Liver (tissue), 9 donors: ENCODE results near the gene UGGT2. TPM values are rescaled to one million over a fixed set of nuclear protein-coding genes. Genes with fewer than 3 reads are reported as not detected.

ENCODE experiments used
- DNase-seq: peaks from one replicate; pipeline ENCODE4 v3.0.0-alpha.2; 2017; ENCODE audit warnings: low spot score
- H3K27ac ChIP-seq, 2 donors: one replicate each; pipeline ENCODE4 v1.7.0; 2013; ENCODE audit warnings: inconsistent platforms in 2 of 2, low read length in 2 of 2, control low read depth in 1 of 2, low read depth in 1 of 2, mild to moderate bottlenecking in 1 of 2
- H3K27me3 ChIP-seq, 4 donors: one replicate each; pipeline versions ENCODE4 v1.6.1 to v1.7.0; 2013; ENCODE audit warnings: low read length in 3 of 4, inconsistent platforms in 1 of 4, mild to moderate bottlenecking in 1 of 4, moderate library complexity in 1 of 4; ENCODE audit not compliant: control insufficient read depth in 4 of 4, insufficient read depth in 4 of 4
- H3K36me3 ChIP-seq, 4 donors: one replicate each; pipeline versions ENCODE4 v1.6.1 to v1.7.0; 2013; ENCODE audit warnings: low read length in 3 of 4, mild to moderate bottlenecking in 3 of 4, low read depth in 1 of 4, moderate library complexity in 1 of 4; ENCODE audit not compliant: control insufficient read depth in 4 of 4, insufficient read depth in 3 of 4
- H3K4me1 ChIP-seq, 4 donors: one replicate each; pipeline versions ENCODE4 v1.6.1 to v1.7.0; 2013; ENCODE audit warnings: low read length in 3 of 4, mild to moderate bottlenecking in 3 of 4, moderate library complexity in 1 of 4; ENCODE audit not compliant: control insufficient read depth in 4 of 4, insufficient read depth in 4 of 4
- H3K4me3 ChIP-seq, 3 donors: one replicate each; pipeline versions ENCODE4 v1.6.1 to v1.7.0; 2013; ENCODE audit warnings: low read length in 3 of 3, control low read depth in 1 of 3, low read depth in 1 of 3, mild to moderate bottlenecking in 1 of 3
- H3K9ac ChIP-seq, 2 donors: one replicate each; pipeline ENCODE4 v1.7.0; 2013; ENCODE audit warnings: low read length in 2 of 2, mild to moderate bottlenecking in 2 of 2, moderate library complexity in 2 of 2, control low read depth in 1 of 2, low read depth in 1 of 2
- H3K9me3 ChIP-seq, 4 donors: one replicate each; pipeline versions ENCODE4 v1.6.1 to v1.7.0; 2013; ENCODE audit warnings: low read length in 3 of 4; ENCODE audit not compliant: control insufficient read depth in 4 of 4
- ATF3 ChIP-seq: IDR thresholded peaks from 2 replicates; pipeline ENCODE4 v1.6.1; 2016; ENCODE audit warnings: antibody characterized with exemption
- CTCF ChIP-seq: fragments of 150-350 bp; IDR thresholded peaks from 2 replicates; pipeline ENCODE4 v1.5.1; 2017; ENCODE audit warnings: improper control_type of control experiment, low read depth, low read length; ENCODE audit not compliant: missing input control
- EGR1 ChIP-seq, 2 donors: IDR thresholded peaks; 2 replicates each; pipeline ENCODE4 v1.6.1; 2016 to 2018; ENCODE audit warnings: antibody characterized with exemption in 2 of 2, low read depth in 2 of 2
- FOXA1 ChIP-seq: IDR thresholded peaks from 2 replicates; pipeline ENCODE4 v1.6.1; 2016; ENCODE audit warnings: antibody characterized with exemption
- FOXA2 ChIP-seq: IDR thresholded peaks from 2 replicates; pipeline ENCODE4 v1.6.1; 2016; ENCODE audit warnings: antibody characterized with exemption
- HNF4A ChIP-seq, 2 donors: conservative IDR thresholded peaks; 2 replicates each; pipeline ENCODE4 v1.6.1; 2016; ENCODE audit warnings: antibody characterized with exemption in 2 of 2, mild to moderate bottlenecking in 2 of 2
- HNF4G ChIP-seq: IDR thresholded peaks from 2 replicates; pipeline ENCODE4 v1.6.1; 2016; ENCODE audit warnings: antibody characterized with exemption
- JUND ChIP-seq, 2 donors: IDR thresholded peaks; 2 replicates each; pipeline ENCODE4 v1.6.1; 2016; ENCODE audit warnings: antibody characterized with exemption in 2 of 2
- MAX ChIP-seq: IDR thresholded peaks from 2 replicates; pipeline ENCODE4 v1.6.1; 2016; ENCODE audit warnings: antibody characterized with exemption
- NR2F2 ChIP-seq: IDR thresholded peaks from 2 replicates; pipeline ENCODE4 v1.6.1; 2016; ENCODE audit warnings: antibody characterized with exemption
- RAD21 ChIP-seq, 2 donors: IDR thresholded peaks; 2 replicates each; pipeline ENCODE4 v1.6.1; 2016; ENCODE audit warnings: antibody characterized with exemption in 2 of 2, mild to moderate bottlenecking in 2 of 2
- REST ChIP-seq: IDR thresholded peaks from 2 replicates; pipeline ENCODE4 v1.6.1; 2016; ENCODE audit warnings: antibody characterized with exemption, mild to moderate bottlenecking
- RXRA ChIP-seq, 2 donors: IDR thresholded peaks; 2 replicates each; pipeline ENCODE4 v1.6.1; 2017 to 2018; ENCODE audit warnings: antibody characterized with exemption in 2 of 2, mild to moderate bottlenecking in 1 of 2
- SP1 ChIP-seq: IDR thresholded peaks from 2 replicates; pipeline ENCODE4 v1.6.1; 2018; ENCODE audit warnings: antibody characterized with exemption, mild to moderate bottlenecking
- TAF1 ChIP-seq: conservative IDR thresholded peaks from 2 replicates; pipeline ENCODE4 v1.6.1; 2016; ENCODE audit warnings: antibody characterized with exemption, mild to moderate bottlenecking
- YY1 ChIP-seq: IDR thresholded peaks from 2 replicates; pipeline ENCODE4 v1.6.1; 2016; ENCODE audit warnings: antibody characterized with exemption, mild to moderate bottlenecking
- ZBTB33 ChIP-seq: IDR thresholded peaks from 2 replicates; pipeline ENCODE4 v1.6.1; 2016; ENCODE audit warnings: antibody characterized with exemption
- WGBS: extraction: QIAGEN DNeasy Blood & Tissue Kit; methylation state at CpG from one replicate; pipeline ENCODE4 v1.1.7; 2013; 5-methylcytosine and 5-hydroxymethylcytosine counted together
- polyA plus RNA-seq, 2 donors: library from polyadenylated mRNA; stranded (reverse) in 1 of 2; unstranded in 1 of 2; fragments of 200-250 nt in 1 of 2; fragments of >200 nt in 1 of 2; fragmentation: Nextera tagmentation in 1 of 2; extraction: Ambion mirVana in 1 of 2; gene quantifications; one replicate each; pipeline versions ENCODE4 v1.2.1 to v1.2.3, GENCODE V29; 2013 to 2015
- total RNA-seq, 2 donors: library from RNA; depleted of rRNA; stranded (reverse); fragments of >200 nt; gene quantifications; one replicate each; pipeline ENCODE4 v1.2.3, GENCODE V29; 2014
- donor health status: healthy.
- donor health status: healthy.
- donor health status: healthy.
- donor health status: healthy.
- donor health status: healthy.

UGGT2 gene
- total and polyA plus RNA-seq, 4 donors: 5.6 to 23.0 (median 13.2) TPM

- TF ChIP-seq REST (no peak), RXRA (IDR thresholded peaks at IDR 0.05) (no peak)
These were observed 98.9 kb downstream of the UGGT2 start (continued) for GRCh38 chr13:95954266-95954665.

- Histone ChIP-seq H3K9me3 (no peaks in the 10 kb centered on the region), H3K36me3 (no peaks in the 10 kb centered on the region), H3K9ac (no peak overlapping the region), H3K27ac (no peak overlapping the region), H3K27me3 (no peaks in the 10 kb centered on the region), H3K4me1 (no peaks in the 10 kb centered on the region), H3K4me3 (no peak overlapping the region)
- WGBS: 91% methylated on average over 1 of the region's 1 CpG
- TF ChIP-seq JUND (IDR thresholded peaks at IDR 0.05): no peak
- TF ChIP-seq ZBTB33: no peak
- no peak for TF ChIP-seq FOXA2
- no peak for TF ChIP-seq HNF4G
- TF ChIP-seq TAF1: no peak
- TF ChIP-seq CTCF: no peak
- TF ChIP-seq ATF3: no peak
- no peak for TF ChIP-seq FOXA1
- no peak for TF ChIP-seq YY1
- no peak for TF ChIP-seq REST
- no peak for TF ChIP-seq RAD21 (IDR thresholded peaks at IDR 0.05)
- TF ChIP-seq HNF4A (conservative IDR thresholded peaks at IDR 0.05): no peak
- no peak for TF ChIP-seq MAX
- TF ChIP-seq NR2F2: no peak
- TF ChIP-seq EGR1 (IDR thresholded peaks at IDR 0.05; ENCODE audit: low read depth in 2 of 2): no peak
- no peak for TF ChIP-seq SP1
- no peak for DNase-seq
These were observed 103.1 kb downstream of the UGGT2 start for GRCh38 chr13:95950103-95950502.
